IMR-90 (cell line): ENCODE results near the gene TPGS2. TPM values are rescaled to one million over a fixed set of nuclear protein-coding genes. Genes with fewer than 3 reads are reported as not detected.

Source experiments
- polyA plus RNA-seq, 3 experiments: library from polyadenylated mRNA; depleted of rRNA; stranded (reverse); fragments of >200 nt; gene quantifications; 2 replicates each; pipeline ENCODE4 v1.2.3, GENCODE V29; 2012; ENCODE audit warnings: low replicate concordance in 1 of 3
- total RNA-seq: library from RNA; depleted of rRNA; stranded (reverse); fragments of >200 nt; gene quantifications from 2 replicates; pipeline ENCODE4 v1.2.3, GENCODE V29; 2012; rRNA removed

Gene TPGS2
- total and polyA plus RNA-seq, 2 of the 4 experiments (the other 2 are of a cell fraction) = 201 to 294 TPM

Other genes with a start within 250 kb of the TPGS2 start
- gene KIAA1328, start 125 bp upstream of the TPGS2 start, total RNA-seq = 7.0 and 7.2 TPM in 2 replicates
- gene KIAA1328, start 125 bp upstream of the TPGS2 start, polyA plus RNA-seq (2012; rRNA removed) = 2.3 and 2.4 TPM in 2 replicates